ENCODE measurements around the gene AOPEP. TPM values are rescaled to one million over a fixed set of nuclear protein-coding genes. Genes with fewer than 3 reads are reported as not detected.

Gene AOPEP
- polyA plus RNA-seq, 3 donors, result 22.9 to 42.5 (median 31.5) TPM

- H3K27ac ChIP-seq (ENCODE audit: low read depth, low read length), result no peak overlapping the region
- 86 to 88% (median 86%) methylated on average over 16 of the region's 16 CpGs for WGBS, 3 donors
These were observed 362.9 kb downstream of the AOPEP start for GRCh38 chr9:95089257-95090022.

- no peak overlapping the region for H3K27ac ChIP-seq (ENCODE audit: low read depth, low read length)
- WGBS, 3 donors, result 39 to 65% (median 60%) methylated on average over 19 to 22 of the region's 22 CpGs
These were observed 363.7 kb downstream of the AOPEP start for GRCh38 chr9:95090023-95090791.

GRCh38 chr9:95090871-95091577 lies 364.5 kb downstream of the AOPEP start:
- H3K27ac ChIP-seq (ENCODE audit: low read depth, low read length), result no peak overlapping the region
- 67 to 83% (median 81%) methylated on average over 14 of the region's 14 CpGs for WGBS, 3 donors

DNA sequence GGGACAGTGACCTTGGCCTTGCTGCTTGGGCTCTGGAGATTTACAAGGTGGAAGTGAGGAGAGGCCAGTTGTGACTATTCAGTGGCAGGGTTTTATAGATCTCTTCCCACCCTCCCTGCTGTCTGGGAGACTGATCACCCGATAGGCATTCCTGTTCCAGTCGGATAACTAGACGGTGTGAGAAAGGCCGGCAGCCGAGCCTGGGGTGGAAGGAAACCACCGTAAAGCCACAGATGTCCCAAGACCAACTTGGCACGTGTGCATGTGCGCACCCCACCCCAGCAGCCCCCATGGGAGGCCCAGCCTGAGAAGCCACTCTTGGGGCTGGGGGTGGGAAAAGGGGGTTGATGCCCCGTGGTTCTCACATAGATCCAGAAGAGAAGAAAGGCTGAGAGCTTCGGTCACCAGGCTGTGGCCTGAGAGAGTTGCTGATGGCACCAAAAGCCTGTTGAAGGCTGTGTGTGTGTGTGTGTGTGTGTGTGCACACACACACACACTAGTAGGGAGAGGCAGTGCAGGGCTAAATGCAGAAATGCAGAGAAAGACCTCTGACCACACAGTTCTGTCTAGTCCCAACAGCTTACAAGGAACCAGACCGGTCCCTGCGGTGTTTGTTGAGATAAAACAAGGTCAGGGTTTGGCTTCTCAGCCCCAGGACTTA lies 365.2 kb downstream of the AOPEP start:
- WGBS, 3 donors, result 25 to 37% (median 36%) methylated on average over 12 of the region's 12 CpGs
- H3K27ac ChIP-seq (ENCODE audit: low read depth, low read length), result no peak overlapping the region

GRCh38 chr9:95092262-95093072 lies 366.0 kb downstream of the AOPEP start:
- WGBS, 3 donors, result 39 to 62% (median 50%) methylated on average over 19 of the region's 19 CpGs
- no peak overlapping the region for H3K27ac ChIP-seq (ENCODE audit: low read depth, low read length)

GRCh38 chr9:95093586-95093985 lies 367.1 kb downstream of the AOPEP start:
- WGBS, 3 donors, result 51 to 95% (median 93%) methylated on average over 16 of the region's 16 CpGs

GRCh38 chr9:95094002-95094401 lies 367.5 kb downstream of the AOPEP start:
- H3K27ac ChIP-seq (ENCODE audit: low read depth, low read length), result no peak overlapping the region
- 83 to 88% (median 84%) methylated on average over 10 of the region's 10 CpGs for WGBS, 3 donors

More at GRCh38 chr9:95093586-95093985, 367.1 kb downstream of the AOPEP start:
- no peak overlapping the region for H3K27ac ChIP-seq (ENCODE audit: low read depth, low read length)

DNA sequence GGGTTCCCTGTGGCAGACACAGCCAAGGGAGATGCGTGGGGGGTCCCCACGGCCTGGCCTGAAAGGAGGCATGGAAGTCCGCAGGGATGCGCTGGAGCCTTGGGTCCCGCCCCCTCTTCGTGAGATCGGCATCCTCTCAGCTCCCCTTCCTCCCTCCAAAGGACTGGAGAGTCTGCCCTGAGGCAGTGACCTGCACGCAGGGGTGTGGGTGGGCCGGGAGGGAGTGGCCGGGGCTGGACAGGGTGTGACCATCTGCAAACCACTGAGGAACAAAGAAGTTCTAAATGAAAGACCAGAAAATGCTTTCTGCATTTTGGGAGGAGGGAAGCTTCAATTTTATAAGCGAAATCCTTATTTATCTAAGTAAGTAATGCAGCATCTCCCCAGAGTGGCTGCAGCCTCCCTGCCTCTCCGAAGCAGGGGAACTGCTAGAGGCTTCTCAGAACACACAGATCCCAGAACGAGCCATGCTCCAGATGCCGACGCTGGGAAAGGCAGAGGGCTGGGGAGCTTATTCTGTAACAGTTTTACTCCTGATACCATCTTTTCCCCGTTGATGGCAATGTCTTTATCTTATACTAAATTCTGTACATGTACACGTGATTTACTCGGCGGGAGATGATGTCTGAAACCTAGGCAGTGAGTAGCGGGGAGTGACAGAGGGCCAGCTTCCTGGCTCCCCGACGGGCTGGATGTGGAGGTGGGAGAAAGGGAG lies 369.3 kb downstream of the AOPEP start:
- 76 to 87% (median 84%) methylated on average over 21 to 22 of the region's 22 CpGs for WGBS, 3 donors
- H3K27ac ChIP-seq (ENCODE audit: low read depth, low read length), result no peak overlapping the region

- WGBS, 3 donors, result 92 to 96% (median 95%) methylated on average over 10 to 12 of the region's 12 CpGs
- no peak overlapping the region for H3K27ac ChIP-seq (ENCODE audit: low read depth, low read length)
These were observed 369.9 kb downstream of the AOPEP start for GRCh38 chr9:95096381-95096780.

DNA sequence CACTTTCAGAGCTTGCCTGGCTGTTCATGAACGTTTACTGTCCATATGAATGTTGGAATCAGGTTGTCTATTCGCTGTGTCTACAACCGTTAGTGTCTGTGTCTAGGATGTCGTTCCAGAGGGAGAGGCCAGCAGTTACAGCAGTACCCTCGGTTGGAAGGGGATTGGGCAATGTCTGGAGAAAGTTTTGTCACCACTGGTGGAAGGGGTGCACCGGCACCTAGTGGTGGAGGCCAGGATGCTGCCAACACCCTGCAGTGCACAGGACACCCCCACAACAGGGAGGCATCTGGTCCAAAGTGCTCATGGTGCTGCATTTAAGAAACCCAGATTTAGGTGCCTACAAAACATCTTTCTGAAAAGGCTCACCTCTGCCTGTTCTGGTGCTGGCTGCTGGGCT lies 370.3 kb downstream of the AOPEP start:
- WGBS, 3 donors, result 66 to 81% (median 72%) methylated on average over 6 of the region's 6 CpGs
- no peak overlapping the region for H3K27ac ChIP-seq (ENCODE audit: low read depth, low read length)

- no peak overlapping the region for H3K27ac ChIP-seq (ENCODE audit: low read depth, low read length)
- 92 to 96% (median 93%) methylated on average over 7 of the region's 7 CpGs for WGBS, 3 donors
These were observed 370.8 kb downstream of the AOPEP start for GRCh38 chr9:95097279-95097678.

- no peak overlapping the region for H3K27ac ChIP-seq (ENCODE audit: low read depth, low read length)
- whole genome bisulfite sequencing, 3 donors, result 71 to 79% (median 78%) methylated on average over 12 of the region's 12 CpGs
These were observed 372.0 kb downstream of the AOPEP start for GRCh38 chr9:95098391-95098921.

GRCh38 chr9:95099321-95100070 lies 373.0 kb downstream of the AOPEP start:
- WGBS, 3 donors, result 90 to 97% (median 95%) methylated on average over 24 of the region's 24 CpGs
- H3K27ac ChIP-seq (ENCODE audit: low read depth, low read length), result no peak overlapping the region

DNA sequence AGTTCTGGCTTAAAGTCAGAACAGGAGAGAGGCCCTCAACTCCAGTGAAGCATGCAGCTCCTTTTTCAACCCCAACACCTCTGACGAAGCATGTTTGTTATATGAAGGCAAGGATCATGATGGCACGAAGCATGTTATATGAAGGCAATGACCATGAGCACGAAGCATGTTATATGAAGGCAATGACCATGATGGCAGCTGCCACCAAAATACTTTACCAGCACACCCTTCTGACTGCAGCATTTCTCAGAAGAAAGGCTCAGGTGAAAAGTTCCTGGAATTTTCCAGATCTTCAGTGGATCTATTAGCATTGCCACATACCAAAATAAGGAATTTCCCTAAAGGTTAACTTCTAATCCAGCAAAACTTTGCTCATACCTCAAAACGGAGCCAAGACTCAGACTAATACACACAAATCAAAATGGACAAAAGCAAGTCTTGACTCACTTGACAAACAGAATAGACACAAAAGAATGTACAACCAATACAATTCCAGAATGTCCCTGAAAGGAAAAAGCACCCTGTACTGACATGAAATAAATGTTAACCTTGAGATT lies 373.6 kb downstream of the AOPEP start:
- 83 to 89% (median 83%) methylated on average over 4 of the region's 4 CpGs for WGBS, 3 donors
- H3K27ac ChIP-seq (ENCODE audit: low read depth, low read length), result no peak overlapping the region

DNA sequence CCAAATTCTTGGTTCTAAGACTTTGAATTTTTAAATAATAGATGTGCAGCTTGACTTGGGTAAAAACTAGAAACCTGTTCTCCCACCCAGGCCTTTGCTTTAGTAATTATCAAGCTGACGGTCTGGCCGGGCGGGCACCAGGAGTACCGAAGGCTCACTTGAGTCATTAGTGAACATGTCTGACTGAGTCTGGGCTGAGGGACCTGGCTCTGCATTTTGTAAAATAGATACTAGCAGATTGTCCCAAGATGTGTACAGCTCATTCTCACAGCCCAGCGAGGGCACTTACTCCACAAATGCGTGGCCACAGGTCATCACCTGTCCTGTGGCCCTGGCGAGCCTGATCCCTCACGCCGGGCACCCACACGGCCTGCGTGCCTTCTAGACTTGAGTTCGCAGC lies 374.8 kb downstream of the AOPEP start:
- H3K27ac ChIP-seq (ENCODE audit: low read depth, low read length), result no peak overlapping the region
- WGBS, 3 donors, result 95 to 96% (median 96%) methylated on average over 12 of the region's 12 CpGs

DNA sequence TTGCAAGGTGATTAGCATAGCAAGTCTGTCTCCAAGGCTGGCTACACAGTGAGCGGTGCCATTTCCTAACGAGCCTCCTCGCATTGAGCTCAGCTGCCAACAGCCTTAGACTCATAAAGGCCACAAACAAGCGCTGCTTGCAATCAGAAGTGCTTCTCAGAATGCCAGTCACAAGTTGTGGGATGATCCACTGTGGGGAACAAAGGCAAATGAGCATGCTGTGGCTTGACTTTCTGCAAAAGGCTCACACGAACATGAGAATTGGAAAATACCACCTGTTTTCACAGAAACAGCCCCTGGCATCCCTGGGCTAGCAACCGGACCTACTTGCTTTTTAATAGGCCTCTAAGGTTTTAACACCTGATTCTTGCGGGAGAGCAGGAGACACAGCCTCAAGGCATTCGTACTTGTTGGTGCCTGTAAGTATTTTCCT lies 375.5 kb downstream of the AOPEP start:
- WGBS, 3 donors, result 48 to 94% (median 92%) methylated on average over 8 of the region's 8 CpGs

More for the DNA sequence above, 375.5 kb downstream of the AOPEP start:
- no peak overlapping the region for H3K27ac ChIP-seq (ENCODE audit: low read depth, low read length)

Measured in adipose tissue (tissue), 3 donors.